Natural killer cell (primary cell): Measurements from ENCODE around the gene SMIM10L2A. TPM values are rescaled to one million over a fixed set of nuclear protein-coding genes. Genes with fewer than 3 reads are reported as not detected.

Experiments
- ATAC-seq, 3 donors: fragments of 150-1000 bp in 2 of 3; fragments of 200-7000 bp in 1 of 3; cut with Tn5 transposase; 1 replicate in 1 of 3; 2 replicates in 2 of 3; pipeline ENCODE4 v1.10.0; 2021; ENCODE audit warnings: mild to moderate bottlenecking in 2 of 3, moderate library complexity in 2 of 3
- DNase-seq, 2 donors: peaks; one replicate each; pipeline versions ENCODE4 v3.0.0 to v3.0.0-alpha.2; 2013 to 2021; ENCODE audit warnings: mixed read lengths in 1 of 2
- H3K27ac ChIP-seq: one replicate; pipeline ENCODE4 v1.5.1; 2013; ENCODE audit warnings: mild to moderate bottlenecking, low read length
- H3K27me3 ChIP-seq: one replicate; pipeline ENCODE4 v1.6.1; 2013; ENCODE audit warnings: low read length; ENCODE audit not compliant: control insufficient read depth, insufficient read depth
- H3K36me3 ChIP-seq: one replicate; pipeline ENCODE4 v1.6.1; 2013; ENCODE audit warnings: low read length; ENCODE audit not compliant: control insufficient read depth, insufficient read depth
- H3K4me1 ChIP-seq: one replicate; pipeline ENCODE4 v1.6.1; 2013; ENCODE audit warnings: low read length; ENCODE audit not compliant: control insufficient read depth, insufficient read depth
- H3K4me3 ChIP-seq: one replicate; pipeline ENCODE4 v1.5.1; 2013; ENCODE audit warnings: low read length
- H3K9me3 ChIP-seq: one replicate; pipeline ENCODE4 v1.6.1; 2013; ENCODE audit warnings: low read length; ENCODE audit not compliant: control insufficient read depth, insufficient read depth
- H3K27ac Mint-ChIP-seq, 2 donors: one replicate each; pipeline ENCODE4 v1.8.0; 2022; ENCODE audit warnings: mild to moderate bottlenecking in 2 of 2, mixed read lengths in 2 of 2, moderate library complexity in 1 of 2
- H3K27me3 Mint-ChIP-seq, 2 donors: one replicate each; pipeline ENCODE4 v1.8.0; 2022; ENCODE audit warnings: low read depth in 2 of 2, mixed read lengths in 2 of 2
- H3K36me3 Mint-ChIP-seq: one replicate; pipeline ENCODE4 v1.8.0; 2022; ENCODE audit warnings: mixed read lengths
- H3K4me1 Mint-ChIP-seq, 2 donors: one replicate each; pipeline ENCODE4 v1.8.0; 2022; ENCODE audit warnings: mixed read lengths in 2 of 2
- H3K4me3 Mint-ChIP-seq: one replicate; pipeline ENCODE4 v1.8.0; 2022; ENCODE audit warnings: mild to moderate bottlenecking, moderate library complexity, mixed read lengths
- H3K9me3 Mint-ChIP-seq, 2 donors: one replicate each; pipeline ENCODE4 v1.8.0; 2022; ENCODE audit warnings: mixed read lengths in 2 of 2
- WGBS: methylation state at CpG from one replicate; pipeline ENCODE4 v1.1.7; 2013; ENCODE audit warnings: missing lambda C conversion rate; ENCODE audit not compliant: insufficient coverage; 5-methylcytosine and 5-hydroxymethylcytosine counted together
- intact Hi-C: fragments of 100-400 bp; cut with micrococcal nuclease; formaldehyde crosslinking; loops from one replicate; pipeline ENCODE4 v1.14.2; 2022
- total RNA-seq, 4 donors: library from RNA; stranded (reverse); fragments of 120-200 nt in 1 of 4; gene quantifications; one replicate each; pipeline versions ENCODE4 v1.2.3 to v1.2.4, GENCODE V29; 2013 to 2022
- TF ChIP-seq, protein P1 (sequence below): fragments of 200-600 bp; IDR thresholded peaks from one replicate; pipeline ENCODE4 v1.8.0; 2022; ENCODE audit warnings: antibody characterized with exemption

SMIM10L2A gene
- total RNA-seq, 3 donors from 2014 or later (not counting 1 experiment from before 2014, with no cell fraction given) = 0.08 to 0.27 (median 0.14) TPM

DNA sequence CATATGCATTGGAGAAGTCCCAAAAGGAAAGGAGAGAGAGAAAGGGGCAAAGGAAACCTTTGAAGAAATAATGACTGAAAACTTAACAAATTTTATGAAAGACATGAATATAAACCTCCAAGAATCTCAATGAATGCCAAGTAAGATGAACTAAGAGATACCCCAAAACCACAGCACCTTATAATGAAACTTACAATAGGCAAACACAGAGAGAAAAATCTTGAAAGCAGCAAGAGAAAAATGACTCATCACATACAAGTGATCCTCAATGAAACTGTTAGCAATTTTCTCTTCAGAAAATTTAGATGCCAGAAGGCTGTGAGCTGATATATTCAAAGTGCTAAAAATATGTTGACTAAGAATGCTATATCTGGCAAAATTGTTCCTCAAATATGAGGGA lies 10.1 kb downstream of the SMIM10L2A start:
- H3K27me3 ChIP-seq = no peaks in the 10 kb centered on the region
- H3K4me3 Mint-ChIP-seq = no peak overlapping the region
- H3K9me3 Mint-ChIP-seq = peaks cover 0 to 7% of the 10 kb centered on the region in 2 donors
- H3K36me3 ChIP-seq = no peaks in the 10 kb centered on the region
- no peak for ATAC-seq
- no peaks in the 10 kb centered on the region for H3K9me3 ChIP-seq
- TF ChIP-seq, protein P1, sequence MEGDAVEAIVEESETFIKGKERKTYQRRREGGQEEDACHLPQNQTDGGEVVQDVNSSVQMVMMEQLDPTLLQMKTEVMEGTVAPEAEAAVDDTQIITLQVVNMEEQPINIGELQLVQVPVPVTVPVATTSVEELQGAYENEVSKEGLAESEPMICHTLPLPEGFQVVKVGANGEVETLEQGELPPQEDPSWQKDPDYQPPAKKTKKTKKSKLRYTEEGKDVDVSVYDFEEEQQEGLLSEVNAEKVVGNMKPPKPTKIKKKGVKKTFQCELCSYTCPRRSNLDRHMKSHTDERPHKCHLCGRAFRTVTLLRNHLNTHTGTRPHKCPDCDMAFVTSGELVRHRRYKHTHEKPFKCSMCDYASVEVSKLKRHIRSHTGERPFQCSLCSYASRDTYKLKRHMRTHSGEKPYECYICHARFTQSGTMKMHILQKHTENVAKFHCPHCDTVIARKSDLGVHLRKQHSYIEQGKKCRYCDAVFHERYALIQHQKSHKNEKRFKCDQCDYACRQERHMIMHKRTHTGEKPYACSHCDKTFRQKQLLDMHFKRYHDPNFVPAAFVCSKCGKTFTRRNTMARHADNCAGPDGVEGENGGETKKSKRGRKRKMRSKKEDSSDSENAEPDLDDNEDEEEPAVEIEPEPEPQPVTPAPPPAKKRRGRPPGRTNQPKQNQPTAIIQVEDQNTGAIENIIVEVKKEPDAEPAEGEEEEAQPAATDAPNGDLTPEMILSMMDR = no peak
- intact Hi-C loops = no loop called here
- H3K4me1 Mint-ChIP-seq = no peaks in the 10 kb centered on the region
- no peak overlapping the region for H3K27ac Mint-ChIP-seq
- no peak overlapping the region for H3K27ac ChIP-seq
- no peak overlapping the region for H3K4me3 ChIP-seq
- H3K36me3 Mint-ChIP-seq = no peaks in the 10 kb centered on the region
- H3K27me3 Mint-ChIP-seq = peaks cover 19 to 49% of the 10 kb centered on the region in 2 donors
- DNase-seq = no peak
- no peaks in the 10 kb centered on the region for H3K4me1 ChIP-seq

DNA sequence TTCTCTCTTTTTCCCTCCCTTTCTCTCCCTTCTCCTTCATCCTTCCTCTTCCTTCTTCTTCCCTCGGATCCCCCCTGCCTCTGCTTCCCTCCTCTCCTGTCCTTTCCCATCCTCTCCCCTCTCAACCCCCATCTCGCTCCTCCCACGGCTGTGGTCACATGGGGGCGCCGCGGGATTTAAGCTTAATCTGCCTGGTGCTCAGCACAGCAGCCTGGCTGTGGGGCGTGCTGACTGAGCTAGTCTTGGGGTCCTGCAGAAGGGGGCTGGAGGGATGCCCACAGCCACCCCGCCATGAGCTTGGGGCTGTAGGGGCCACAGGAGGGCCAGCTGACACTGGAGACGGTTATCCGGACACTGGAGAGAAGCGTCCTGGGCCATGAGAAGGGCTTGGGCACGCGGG lies 10.7 kb downstream of the SMIM10L2A start:
- Mint-ChIP-seq H3K9me3 (peaks cover 0 to 7% of the 10 kb centered on the region in 2 donors), H3K36me3 (no peaks in the 10 kb centered on the region), H3K4me3 (no peak overlapping the region), H3K27me3 (peaks cover 19 to 46% of the 10 kb centered on the region in 2 donors), H3K27ac (no peak overlapping the region), H3K4me1 (no peaks in the 10 kb centered on the region)
- 75% methylated on average over 13 of the region's 13 CpGs for WGBS
- no peak overlapping the region for H3K4me3 ChIP-seq
- ATAC-seq (no peak), DNase-seq (no peak)
- H3K27me3 ChIP-seq = no peaks in the 10 kb centered on the region
- no peaks in the 10 kb centered on the region for H3K4me1 ChIP-seq
- TF ChIP-seq, protein P1 = no peak
- H3K27ac ChIP-seq = no peak overlapping the region
- no peaks in the 10 kb centered on the region for H3K36me3 ChIP-seq
- intact Hi-C loops = no loop called here
- no peaks in the 10 kb centered on the region for H3K9me3 ChIP-seq

DNA sequence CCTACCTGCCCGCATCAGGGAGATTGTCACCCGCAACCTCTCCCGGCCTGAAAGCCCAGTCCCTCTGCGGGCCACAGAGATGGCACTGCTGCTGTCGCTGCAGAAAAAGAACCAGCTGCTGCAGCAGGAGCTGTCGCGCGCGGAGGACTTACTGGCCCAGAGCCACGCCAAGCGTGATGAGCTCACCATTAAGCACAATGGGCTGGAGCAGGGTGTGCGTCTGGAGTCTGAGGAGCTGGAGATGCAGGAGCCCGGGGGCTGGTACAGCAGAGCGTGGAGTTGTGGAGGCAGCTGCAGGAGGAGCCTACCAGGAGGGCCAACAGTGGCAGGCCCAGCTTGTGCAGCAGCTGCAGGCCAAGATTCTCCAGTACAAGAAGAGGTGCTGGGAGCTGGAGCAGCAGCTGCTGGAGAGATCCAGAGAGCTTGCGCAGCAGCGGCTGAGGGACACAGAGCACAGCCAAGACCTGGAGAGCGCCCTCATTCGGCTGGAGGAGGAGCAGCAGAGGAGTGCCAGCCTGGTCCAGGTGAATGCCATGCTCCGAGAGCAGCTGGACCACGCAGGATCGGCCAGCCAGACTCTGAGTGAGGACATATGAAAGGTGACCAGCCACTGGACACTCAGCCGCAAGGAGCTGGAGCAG lies 11.3 kb downstream of the SMIM10L2A start:
- WGBS = 96% methylated on average over 22 of the region's 22 CpGs

More for the DNA sequence above, 11.3 kb downstream of the SMIM10L2A start:
- H3K9me3 Mint-ChIP-seq = peaks cover 0 to 7% of the 10 kb centered on the region in 2 donors
- no peak overlapping the region for H3K27ac Mint-ChIP-seq
- H3K36me3 Mint-ChIP-seq = no peaks in the 10 kb centered on the region
- TF ChIP-seq, protein P1 = no peak
- H3K27me3 ChIP-seq = no peaks in the 10 kb centered on the region
- intact Hi-C loops = no loop called here
- peaks cover 19 to 42% of the 10 kb centered on the region in 2 donors for H3K27me3 Mint-ChIP-seq
- H3K9me3 ChIP-seq = no peaks in the 10 kb centered on the region
- no peaks in the 10 kb centered on the region for H3K36me3 ChIP-seq
- no peak for DNase-seq
- no peaks in the 10 kb centered on the region for H3K4me1 Mint-ChIP-seq
- no peak overlapping the region for H3K27ac ChIP-seq
- no peaks in the 10 kb centered on the region for H3K4me1 ChIP-seq
- H3K4me3 ChIP-seq = no peak overlapping the region
- no peak overlapping the region for H3K4me3 Mint-ChIP-seq
- no peak for ATAC-seq
